DMS53 treated with DMSO at 0.1 percent for 48 hours (cell line): ENCODE measurements around the gene MSMP.
A peak's percentile ranks its signal among the peaks of the same experiment; 100 is the strongest.

Experiments
- DNase-seq: peaks from one replicate; lab custom pipeline; 2025; ENCODE audit not compliant: unreplicated experiment; lab: John Stamatoyannopoulos, UW

Gene MSMP

DNA sequence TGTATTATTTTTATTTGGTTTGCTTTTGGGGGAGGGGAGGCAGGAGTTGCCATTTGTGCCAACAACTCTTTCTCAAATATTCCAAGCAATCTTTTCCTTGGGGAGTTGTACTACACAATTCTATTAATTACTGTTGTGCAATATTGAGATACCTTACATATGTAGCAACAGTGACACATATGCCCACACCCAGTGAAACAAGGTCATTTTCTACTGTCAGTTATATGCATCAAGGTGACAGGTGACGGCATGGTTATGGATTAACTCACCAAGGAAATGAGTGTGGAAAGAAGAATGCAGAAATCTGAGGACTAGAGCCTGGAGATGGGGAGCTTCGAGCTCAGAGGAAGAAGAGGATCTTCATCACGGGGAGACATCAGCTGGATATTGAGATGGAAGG, 17.9 kb upstream of the MSMP start:
- DNase-seq, result no peak

- peak; percentile 16 for DNase-seq
These were observed 17.5 kb upstream of the MSMP start for GRCh38 chr9:35771534-35771933.

- DNase-seq, result no peak
These were observed 17.0 kb upstream of the MSMP start for GRCh38 chr9:35771075-35771433.

- DNase-seq, result no peak
These were observed 15.7 kb upstream of the MSMP start for GRCh38 chr9:35769763-35770162.

DNA sequence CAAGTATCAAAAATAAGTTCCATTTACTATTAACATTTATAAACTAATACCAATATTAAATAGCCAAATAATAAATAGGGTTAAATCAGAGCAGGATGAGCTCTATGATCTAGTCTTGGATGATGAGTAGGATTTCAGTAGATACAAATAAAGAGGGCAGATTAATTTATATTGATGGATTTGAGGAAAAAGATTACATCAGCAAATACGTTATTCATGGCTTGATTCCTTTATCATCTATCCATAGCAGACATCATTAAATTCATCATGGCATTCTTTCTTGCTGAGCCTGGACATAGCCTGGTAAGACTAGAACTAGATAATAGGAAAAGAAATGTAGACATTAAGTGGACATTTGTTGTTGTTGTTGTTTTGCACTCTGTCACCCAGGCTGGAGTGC, 13.4 kb upstream of the MSMP start:
- no peak for DNase-seq

GRCh38 chr9:35766997-35767396, 12.9 kb upstream of the MSMP start:
- DNase-seq, result no peak

GRCh38 chr9:35763803-35764202, 9.7 kb upstream of the MSMP start:
- no peak for DNase-seq

DNA sequence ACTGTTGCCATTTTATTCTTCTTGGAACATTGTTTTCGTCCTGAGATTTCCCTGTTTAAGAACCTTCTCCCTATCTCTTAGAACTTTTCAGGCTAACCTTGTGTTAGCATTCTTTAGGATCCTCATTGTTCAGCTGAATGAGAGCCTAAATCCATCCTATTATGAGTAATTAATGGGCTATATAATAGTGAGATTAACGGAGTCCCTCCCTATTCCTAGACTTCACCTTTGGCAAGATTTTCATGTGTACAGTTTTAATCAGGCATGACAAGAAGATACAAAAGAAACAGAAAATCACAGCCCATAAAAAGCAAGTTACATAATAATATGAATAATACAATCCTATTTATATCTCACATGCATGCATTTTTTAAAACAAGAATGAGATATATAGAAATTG, 9.1 kb upstream of the MSMP start:
- no peak for DNase-seq

DNA sequence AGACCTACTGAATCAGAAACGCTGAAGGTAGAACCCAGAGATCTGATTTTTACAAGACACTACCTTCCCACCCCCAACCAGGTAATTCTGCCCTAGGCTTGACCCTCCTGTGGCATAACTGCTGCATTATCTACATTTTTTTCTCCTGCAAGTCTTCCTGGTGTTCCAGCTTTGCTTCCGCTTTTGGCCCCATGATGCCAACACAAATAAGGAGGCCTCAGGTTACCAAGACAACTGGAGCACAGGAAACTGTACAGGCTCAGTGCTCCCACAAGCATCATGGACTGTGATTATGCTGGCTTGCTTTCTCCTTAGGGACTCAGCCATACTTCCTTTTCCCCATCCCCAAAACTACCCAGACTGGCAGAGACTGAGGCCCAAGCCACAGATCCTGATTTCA, 6.6 kb upstream of the MSMP start:
- peak; percentile 52 for DNase-seq

DNA sequence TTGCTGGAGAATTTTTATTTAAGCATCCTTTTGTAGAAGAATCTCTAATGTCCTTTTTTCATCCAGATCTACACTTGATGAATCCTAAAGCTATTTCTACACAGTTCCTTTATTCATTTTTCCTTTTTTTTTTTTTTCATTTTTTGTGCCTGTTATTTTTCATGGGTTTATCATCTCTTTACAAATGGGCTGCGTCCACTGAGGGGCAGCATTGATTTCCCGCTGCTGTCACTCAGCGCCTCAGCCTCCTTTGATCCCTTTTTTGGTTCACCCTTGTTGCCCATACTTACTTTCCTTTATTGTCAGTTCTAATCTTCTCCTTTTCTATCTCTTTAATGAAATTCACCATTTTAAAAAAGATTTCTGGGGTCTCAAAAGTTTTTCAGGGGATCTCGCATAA, 5.7 kb upstream of the MSMP start:
- no peak for DNase-seq

DNA sequence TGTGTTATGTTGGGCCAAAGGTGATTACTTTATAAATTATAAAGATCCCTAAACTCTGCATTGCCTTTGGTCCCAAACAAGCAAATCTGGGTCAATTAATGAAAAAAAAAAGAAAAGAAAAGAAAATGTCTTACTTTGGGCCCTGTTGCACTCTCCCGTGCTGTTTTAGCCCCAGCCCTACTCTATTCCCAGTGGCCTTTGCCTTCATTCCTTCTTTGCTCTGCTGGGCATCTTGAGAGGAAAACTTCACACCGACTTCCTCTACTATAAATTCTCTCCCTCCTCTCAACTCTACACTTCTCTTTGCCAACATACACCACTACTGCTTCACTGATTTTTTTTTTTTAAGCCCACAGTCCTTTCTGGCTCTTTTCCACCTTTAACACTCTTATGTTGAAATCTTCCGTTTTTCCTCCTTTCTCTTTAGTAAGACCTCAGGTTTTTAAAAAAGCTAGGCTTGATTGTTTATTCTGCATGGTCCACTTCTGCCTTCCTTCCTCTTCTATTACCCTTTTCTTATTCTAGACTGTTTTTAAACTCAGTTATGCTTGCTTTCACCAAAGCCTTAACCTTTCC, 4.5 kb upstream of the MSMP start:
- no peak for DNase-seq

DNA sequence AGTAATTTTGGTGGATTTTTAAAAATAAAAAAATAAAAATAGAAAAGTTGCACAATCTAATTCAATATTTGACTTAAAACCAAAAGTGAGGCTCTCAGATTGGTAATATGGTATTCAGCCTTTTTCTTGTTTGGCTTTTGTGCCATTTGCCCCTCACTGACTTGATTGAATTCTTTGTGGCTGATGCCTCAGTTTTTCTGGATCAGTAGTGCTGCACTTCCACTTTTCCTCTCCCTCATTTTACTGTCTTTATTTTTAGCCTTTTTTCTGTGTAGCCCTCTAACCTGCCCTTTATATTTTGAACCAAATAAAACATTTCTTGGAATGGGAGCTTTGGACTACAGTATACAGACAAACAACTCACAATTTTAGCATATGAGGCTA, 3.8 kb upstream of the MSMP start:
- no peak for DNase-seq

DNA sequence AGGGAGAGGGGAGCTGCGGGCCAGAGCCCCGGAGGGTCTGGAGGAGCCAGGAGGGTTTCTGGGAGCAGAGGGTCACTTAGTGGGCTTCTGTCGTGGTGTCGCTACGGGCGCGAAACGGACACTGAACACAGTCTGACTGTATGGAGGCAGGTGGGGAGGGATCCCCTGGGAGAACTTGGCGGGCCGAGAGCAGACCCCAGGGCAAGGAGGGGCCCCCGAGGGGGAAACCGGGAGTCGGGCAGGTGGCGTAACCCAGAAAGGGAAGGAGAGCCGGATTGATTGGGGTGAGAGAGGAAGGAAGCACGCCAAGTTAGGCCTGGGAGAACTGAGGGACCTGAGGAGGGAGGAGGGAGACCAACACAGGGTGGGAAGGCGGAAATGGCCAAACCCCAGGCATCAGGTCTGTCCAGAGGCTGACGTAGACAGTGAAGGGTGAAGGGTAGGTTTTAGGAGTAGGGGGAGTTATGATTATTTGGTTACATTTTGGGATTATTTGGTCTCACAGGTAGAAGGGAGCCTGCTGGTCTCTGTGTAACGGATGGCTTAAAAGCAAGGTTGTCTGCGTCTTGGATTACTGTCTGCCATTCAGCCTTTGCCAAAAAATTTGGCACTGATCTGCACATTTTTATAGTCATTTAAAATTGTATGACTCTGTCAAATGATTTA, 3.3 kb upstream of the MSMP start:
- peak; percentile 33 for DNase-seq

- DNase-seq, result peak; percentile 25
These were observed 2.5 kb upstream of the MSMP start for GRCh38 chr9:35756275-35757225.

DNA sequence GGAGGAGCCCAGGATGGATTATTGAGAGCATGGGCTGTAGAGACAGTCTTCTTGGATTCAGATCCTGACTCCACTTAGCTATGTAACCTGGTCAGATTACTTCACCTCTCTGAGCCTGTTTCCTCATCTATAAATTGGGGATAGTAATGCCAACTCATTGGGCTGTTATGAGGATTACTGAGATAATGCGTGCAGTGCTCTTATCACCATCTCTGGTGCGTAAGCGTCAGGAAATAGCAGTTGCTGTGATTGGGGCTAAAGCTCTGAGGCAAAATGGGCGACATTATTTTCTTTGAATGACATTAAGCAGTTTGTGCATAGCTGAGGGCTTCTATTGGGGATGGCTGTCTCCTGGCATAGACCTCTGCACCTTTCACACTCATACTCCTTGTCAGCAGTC, 995 bp upstream of the MSMP start:
- DNase-seq, result no peak

DNA sequence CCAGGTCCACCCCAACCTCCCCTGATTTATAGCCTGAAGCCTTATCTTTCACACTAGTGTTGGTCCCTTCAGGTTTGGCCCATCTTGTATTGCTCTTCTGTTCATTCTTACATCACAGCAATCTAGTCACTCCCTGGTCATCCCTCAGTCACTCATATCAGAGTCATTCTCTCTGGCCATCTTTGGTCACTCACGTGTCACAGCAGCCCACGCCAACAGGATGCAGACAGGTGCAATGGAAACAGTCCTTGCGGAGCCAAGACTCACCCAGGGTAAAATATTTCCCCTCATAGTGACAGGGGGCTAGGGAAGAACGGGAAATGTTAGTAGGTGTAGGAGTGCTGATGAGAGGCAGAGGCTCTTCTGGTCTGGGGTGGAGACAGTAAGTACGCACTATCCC, 610 bp downstream of the MSMP start:
- DNase-seq, result no peak

DNA sequence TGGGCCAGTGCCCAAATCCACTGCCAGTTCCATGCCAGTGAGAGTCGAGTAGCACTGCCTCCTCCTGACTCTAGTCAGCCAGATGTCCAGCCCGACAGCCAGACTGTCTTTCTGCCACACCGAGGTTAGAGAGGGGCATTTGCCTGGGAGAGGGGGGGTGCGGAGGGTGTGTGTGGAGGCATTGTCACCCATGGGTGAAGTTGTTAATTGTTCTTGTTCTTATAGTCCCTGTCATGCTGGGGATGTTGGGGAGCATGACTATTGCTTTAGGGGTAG, 3.9 kb downstream of the MSMP start:
- DNase-seq, result no peak

- peak; percentile 7 for DNase-seq
These were observed 4.4 kb downstream of the MSMP start for GRCh38 chr9:35749515-35750255.

GRCh38 chr9:35748858-35749514, 5.1 kb downstream of the MSMP start, which contains the start of the genes GBA2 and RGP1:
Gene GBA2 (minus strand): TSS chr9:35749228. CDS start chr9:35748704, 524 bp downstream.
Gene RGP1 (plus strand): TSS chr9:35749287. CDS start chr9:35749756, 469 bp downstream.
- DNase-seq, result peak; percentile 54

DNA sequence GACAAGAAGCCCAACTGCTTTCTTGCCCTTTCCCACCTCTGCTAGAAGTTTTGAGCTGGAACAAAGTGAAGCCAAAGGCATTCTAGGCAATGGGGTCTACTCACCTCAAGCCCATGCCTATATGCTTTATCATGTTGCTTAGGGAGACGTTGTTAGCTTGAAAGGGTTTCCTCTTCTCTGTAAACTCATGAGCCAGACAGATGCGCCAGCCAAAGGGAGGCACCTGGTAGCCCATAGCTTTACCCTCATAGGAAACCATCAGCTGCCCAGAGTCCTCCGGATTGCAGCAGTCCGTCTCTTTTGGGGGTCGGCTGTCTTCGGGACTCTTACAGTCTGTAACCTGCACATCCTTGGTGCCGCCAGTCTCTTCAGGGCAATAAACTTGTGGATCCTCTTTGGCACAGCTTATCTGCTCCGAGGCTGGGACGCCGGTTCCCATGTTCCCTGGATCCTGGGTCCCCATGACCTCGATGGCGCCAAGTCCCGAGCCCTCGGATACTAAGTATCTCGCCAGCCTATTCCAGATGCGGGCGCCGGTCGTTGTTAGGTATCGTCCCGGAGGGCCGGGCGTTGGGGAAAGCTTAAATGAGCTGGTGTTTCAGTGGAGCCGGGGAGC, 5.7 kb downstream of the MSMP start:
- DNase-seq, result no peak

DNA sequence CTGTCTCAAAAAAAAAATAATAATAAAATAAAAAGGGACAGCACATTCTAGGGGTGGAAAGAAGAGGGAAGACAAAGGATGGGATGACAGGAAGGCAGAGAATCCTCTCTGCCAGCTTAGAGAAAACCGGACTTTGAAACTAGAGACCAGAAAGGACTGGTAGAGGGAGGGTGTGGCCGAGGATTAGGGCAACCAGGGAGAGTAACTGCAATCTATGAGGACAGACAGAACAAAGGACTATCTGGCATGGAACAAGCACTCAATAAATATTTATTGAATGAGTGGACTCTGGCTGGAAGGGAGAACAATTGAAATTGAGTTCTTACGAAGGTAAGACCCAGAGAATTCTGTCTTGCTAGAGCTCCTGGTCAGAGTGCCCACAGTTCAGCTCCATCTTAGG, 7.5 kb downstream of the MSMP start:
- DNase-seq, result no peak
